HCT116 (cell line): ENCODE data around the gene KHNYN. TPM values are rescaled to one million over a fixed set of nuclear protein-coding genes. Genes with fewer than 3 reads are reported as not detected.

Experiments
- ATAC-seq: fragments of 200-7000 bp; cut with Tn5 transposase; 2 replicates; pipeline ENCODE4 v1.9.1; 2020; ENCODE audit warnings: mild to moderate bottlenecking, moderate library complexity
- BruUV-seq: library from RNA; stranded (reverse); fragments of 400-500 nt; replicated peaks from 2 replicates; lab custom pipeline; 2021; lab: Mats Ljungman, UMichigan
- CTCF ChIA-PET: fragments of 300-600 bp; sonication (Branson Sonifier 250); formaldehyde crosslinking; loops from one replicate; lab custom pipeline; 2021; ENCODE audit warnings: antibody characterized with exemption; lab: Charles Lee
- POLR2A ChIA-PET: fragments of 300-600, 350-600 bp; sonication (Branson Sonifier 250); formaldehyde crosslinking; loops from one replicate; lab custom pipeline; 2021; ENCODE audit warnings: antibody characterized with exemption; lab: Charles Lee
- RAD21 ChIA-PET, 2 experiments: fragments of 300-600 bp; sonication (Branson Sonifier 250); formaldehyde crosslinking; loops; one replicate each; lab custom pipeline; 2023; ENCODE audit warnings: low total read pairs in 2 of 2; ENCODE audit not compliant: uncharacterized antibody in 2 of 2, unreplicated experiment in 2 of 2, low non-redundant PET in 1 of 2; lab: Charles Lee
- DNase-seq: peaks from one replicate; pipeline ENCODE4 v3.0.0-alpha.2; 2010; ENCODE audit warnings: low read depth, low spot score
- H2AFZ ChIP-seq: fragments of 200-600 bp; shearing (Covaris generic), sonication (generic); 2 replicates; pipeline ENCODE4 v1.6.1; 2017; ENCODE audit warnings: low read depth, mixed run types, mixed read lengths, antibody characterized with exemption, low read length; ENCODE audit not compliant: poor library complexity, severe bottlenecking
- H3K27ac ChIP-seq: 2 replicates; pipeline ENCODE4 v1.5.1; 2012; ENCODE audit warnings: low read depth, low read length
- H3K27me3 ChIP-seq: fragments of 200-600 bp; sonication (generic); 2 replicates; pipeline ENCODE4 v1.6.1; 2016; ENCODE audit warnings: mixed run types, low read length, mixed read lengths; ENCODE audit not compliant: insufficient read depth
- H3K36me3 ChIP-seq, 2 experiments: fragments of 200-500 bp in 1 of 2; fragments of 200-600 bp in 1 of 2; sonication (Bioruptor generic) in 1 of 2; sonication (generic) in 1 of 2; 2 replicates each; pipeline versions ENCODE4 v1.5.1 to v1.6.1; 2014 to 2016; ENCODE audit warnings: low read length in 2 of 2, inconsistent platforms in 1 of 2, mixed read lengths in 1 of 2, mixed run types in 1 of 2; ENCODE audit not compliant: insufficient read depth in 2 of 2, control insufficient read depth in 1 of 2
- H3K4me1 ChIP-seq, 2 experiments: fragments of 200-600 bp in 1 of 2; sonication (generic) in 1 of 2; 2 replicates each; pipeline versions ENCODE4 v1.5.1 to v1.6.1; 2012 to 2017; ENCODE audit warnings: low read length in 2 of 2, inconsistent platforms in 1 of 2, mild to moderate bottlenecking in 1 of 2, mixed read lengths in 1 of 2, mixed run types in 1 of 2, moderate library complexity in 1 of 2; ENCODE audit not compliant: insufficient read depth in 2 of 2, control insufficient read depth in 1 of 2
- H3K4me2 ChIP-seq: fragments of 200-600 bp; sonication (generic); 2 replicates; pipeline ENCODE4 v1.6.1; 2017; ENCODE audit warnings: mixed run types, low read length, mixed read lengths
- H3K4me3 ChIP-seq, 2 experiments: fragments of 200-600 bp in 1 of 2; sonication (generic) in 1 of 2; replicated peaks in 1 of 2; 2 replicates each; pipeline ENCODE4 v1.5.1; 2011 to 2016; ENCODE audit warnings: low read length in 2 of 2, control low read depth in 1 of 2, low read depth in 1 of 2, mild to moderate bottlenecking in 1 of 2, mixed read lengths in 1 of 2, mixed run types in 1 of 2
- H3K79me2 ChIP-seq: fragments of 200-600 bp; sonication (generic); 2 replicates; pipeline ENCODE4 v1.6.1; 2017; ENCODE audit warnings: mild to moderate bottlenecking, mixed run types, low read length, moderate library complexity, mixed read lengths; ENCODE audit not compliant: insufficient read depth
- H3K9ac ChIP-seq: fragments of 200-600 bp; sonication (generic); 2 replicates; pipeline ENCODE4 v1.6.1; 2016; ENCODE audit warnings: low read length, mixed read lengths
- H3K9me2 ChIP-seq: fragments of 200-600 bp; sonication (generic), shearing (Covaris generic); 2 replicates; pipeline ENCODE4 v1.6.1; 2017; ENCODE audit warnings: mixed run types, mild to moderate bottlenecking, moderate library complexity; ENCODE audit not compliant: insufficient read depth
- H3K9me3 ChIP-seq, 2 experiments: fragments of 200-500 bp in 1 of 2; fragments of 200-600 bp in 1 of 2; sonication (Bioruptor generic) in 1 of 2; sonication (generic) in 1 of 2; 2 replicates each; pipeline ENCODE4 v1.6.1; 2014 to 2017; ENCODE audit warnings: low read length in 2 of 2, mixed read lengths in 2 of 2, inconsistent platforms in 1 of 2, low read depth in 1 of 2, mild to moderate bottlenecking in 1 of 2, mixed run types in 1 of 2, moderate library complexity in 1 of 2; ENCODE audit not compliant: control insufficient read depth in 1 of 2, insufficient read depth in 1 of 2
- H4K20me1 ChIP-seq: fragments of 200-600 bp; sonication (generic), shearing (Covaris generic); 2 replicates; pipeline ENCODE4 v1.6.1; 2017; ENCODE audit warnings: mixed run types, mild to moderate bottlenecking, moderate library complexity; ENCODE audit not compliant: insufficient read depth
- ATF3 ChIP-seq: IDR thresholded peaks from 2 replicates; pipeline ENCODE4 v1.6.1; 2012
- CBX3 ChIP-seq: IDR thresholded peaks from 2 replicates; pipeline ENCODE4 v1.6.1; 2012; ENCODE audit warnings: low read depth
- CTCF ChIP-seq, 3 experiments: fragments of 200-600 bp in 1 of 3; sonication (generic) in 1 of 3; IDR thresholded peaks in 2 of 3; conservative IDR thresholded peaks in 1 of 3; 2 replicates each; pipeline ENCODE4 v1.5.1; 2012 to 2017; ENCODE audit warnings: low read depth in 2 of 3, low read length in 2 of 3, antibody characterized with exemption in 1 of 3, borderline replicate concordance in 1 of 3, control low read depth in 1 of 3, mild to moderate bottlenecking in 1 of 3, mixed read lengths in 1 of 3, mixed run types in 1 of 3, moderate library complexity in 1 of 3; ENCODE audit not compliant: insufficient read depth in 1 of 3
- EZH2 ChIP-seq: fragments of 200-600 bp; sonication (generic); IDR thresholded peaks from 2 replicates; pipeline ENCODE4 v1.6.1; 2017; ENCODE audit warnings: antibody characterized with exemption, mixed run types
- JUND ChIP-seq: IDR thresholded peaks from 2 replicates; pipeline ENCODE4 v1.6.1; 2012
- MAX ChIP-seq: IDR thresholded peaks from 2 replicates; pipeline ENCODE4 v1.6.1; 2012
- POLR2A ChIP-seq: IDR thresholded peaks from 2 replicates; pipeline ENCODE4 v1.7.0; 2011; ENCODE audit warnings: borderline replicate concordance; ENCODE audit not compliant: insufficient read depth, insufficient read length; ENCODE audit errors: extremely low read depth
- POLR2AphosphoS5 ChIP-seq: IDR thresholded peaks from 2 replicates; pipeline ENCODE4 v1.6.1; 2011; ENCODE audit warnings: mild to moderate bottlenecking, low read depth, low read length, moderate library complexity
- SIN3A ChIP-seq: IDR thresholded peaks from 2 replicates; pipeline ENCODE4 v1.6.1; 2012; ENCODE audit warnings: low read depth
- SRF ChIP-seq: IDR thresholded peaks from 2 replicates; pipeline ENCODE4 v1.6.1; 2012; ENCODE audit warnings: low read depth
- ZBTB33 ChIP-seq: IDR thresholded peaks from 2 replicates; pipeline ENCODE4 v1.6.1; 2011; ENCODE audit warnings: mild to moderate bottlenecking, low read length, moderate library complexity; ENCODE audit not compliant: insufficient replicate concordance; ENCODE audit errors: extremely low read depth
- ZNF274 ChIP-seq: fragments of 200-500 bp; sonication (Bioruptor generic); IDR thresholded peaks from 2 replicates; pipeline ENCODE4 v1.6.1; 2014; ENCODE audit warnings: mild to moderate bottlenecking, low read depth, low read length, inconsistent platforms
- intact Hi-C: fragments of 100-400 bp; cut with micrococcal nuclease; formaldehyde crosslinking; loops from 2 replicates; pipeline ENCODE4 v1.10.0; 2022
- total RNA-seq: library from RNA; stranded (reverse); gene quantifications from one replicate; pipeline ENCODE4 v1.2.1, GENCODE V29; 2021; ENCODE audit not compliant: unreplicated experiment

Gene KHNYN
- total RNA-seq, 1 experiment from 2014 or later = 50.1 TPM

GRCh38 chr14:24382064-24382371 is 47.7 kb upstream of the KHNYN start:
- Histone ChIP-seq H3K9ac (no peak overlapping the region), H3K9me3 (no peaks in the 10 kb centered on the region), H3K9me2 (no peaks in the 10 kb centered on the region), H3K4me1 (peaks cover 0 to 6% of the 10 kb centered on the region in 2 experiments; a peak in 1 of 4 replicates), H4K20me1 (no peaks in the 10 kb centered on the region), H3K27me3 (no peaks in the 10 kb centered on the region), H3K27ac (no peak overlapping the region), H3K4me2 (no peak overlapping the region), H3K4me3 (no peak overlapping the region), H3K36me3 (no peaks in the 10 kb centered on the region), H2AFZ (no peak overlapping the region), H3K79me2 (no peaks in the 10 kb centered on the region)
- ATAC-seq (no peak), DNase-seq (no peak)
- ChIA-PET CTCF (no interaction called here), POLR2A (no interaction called here), RAD21 (no interaction called here)
- BruUV-seq = no TSS peak
- intact Hi-C loops = no loop called here
- TF ChIP-seq MAX (no peak), ZBTB33 (no peak), ATF3 (no peak), CBX3 (no peak), CTCF (IDR thresholded peaks at IDR 0.05 in 2 of 3, conservative IDR thresholded peaks at IDR 0.05 in 1 of 3; ENCODE audit: borderline replicate concordance in 1 of 3, insufficient read depth in 1 of 3, low read depth in 2 of 3, low read length in 2 of 3) (no peak), JUND (no peak), EZH2 (no peak), SIN3A (no peak), SRF (no peak), ZNF274 (no peak), POLR2A (no peak), POLR2AphosphoS5 (no peak)
